GM12801 (cell line): Measurements from ENCODE around the gene C20orf141.

Experiments
- CTCF ChIP-seq: IDR thresholded peaks from one replicate; pipeline ENCODE4 v1.5.1; 2011; ENCODE audit warnings: control low read depth; ENCODE audit not compliant: insufficient read length; ENCODE audit errors: extremely low read depth

C20orf141 gene

GRCh38 chr20:2834401-2835110 is 19.8 kb downstream of the C20orf141 start:
- no peak for TF ChIP-seq CTCF

GRCh38 chr20:2835331-2835796 is 20.6 kb downstream of the C20orf141 start:
- TF ChIP-seq CTCF, result no peak

GRCh38 chr20:2836035-2836434 is 21.2 kb downstream of the C20orf141 start:
- no peak for TF ChIP-seq CTCF

- TF ChIP-seq CTCF, result no peak
Observed at GRCh38 chr20:2837221-2837960, 22.6 kb downstream of the C20orf141 start.

- TF ChIP-seq CTCF, result no peak
Observed at GRCh38 chr20:2838170-2838797, 23.5 kb downstream of the C20orf141 start.

GRCh38 chr20:2838847-2839671 is 24.3 kb downstream of the C20orf141 start:
- no peak for TF ChIP-seq CTCF
